HFF-Myc (cell line): Measurements from ENCODE around the gene XPR1.

ENCODE experiments used
- DNase-seq: peaks from one replicate; pipeline ENCODE4 v3.0.0-alpha.2; 2011; ENCODE audit warnings: low read depth; ENCODE audit errors: extremely low read depth
- H3K4me3 ChIP-seq: replicated peaks from 2 replicates; pipeline ENCODE4 v1.5.1; 2011; ENCODE audit warnings: low read depth, mild to moderate bottlenecking, control low read depth, low read length
- CTCF ChIP-seq: IDR thresholded peaks from 2 replicates; pipeline ENCODE4 v1.5.1; 2012; ENCODE audit warnings: mild to moderate bottlenecking, low read depth, low read length, control low read depth; ENCODE audit errors: missing control alignments

Gene XPR1

GRCh38 chr1:180939073-180939710, 307.4 kb downstream of the XPR1 start:
- DNase-seq, result no peak
- no peak overlapping the region for H3K4me3 ChIP-seq
- no peak for TF ChIP-seq CTCF

DNA sequence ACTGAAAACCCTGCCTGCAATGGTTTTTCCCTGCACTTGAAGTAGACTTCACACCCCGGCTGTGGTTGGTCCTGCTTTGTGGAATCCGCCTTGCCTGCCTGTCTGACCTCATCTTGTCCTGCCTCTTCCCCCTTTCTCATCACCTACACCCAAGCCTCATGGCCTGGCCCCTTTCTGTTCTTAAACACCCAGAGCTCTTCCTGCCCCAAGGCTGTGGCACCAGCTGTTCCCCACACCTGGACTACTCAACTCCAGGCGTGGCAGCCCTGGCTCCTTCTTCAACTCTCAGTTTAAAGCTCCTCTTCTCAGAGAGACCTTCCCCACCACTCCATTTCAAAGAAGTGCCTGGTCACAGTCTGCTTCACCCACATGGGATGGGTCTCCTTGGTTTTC, 307.9 kb downstream of the XPR1 start:
- DNase-seq, result no peak
- no peak overlapping the region for H3K4me3 ChIP-seq
- no peak for TF ChIP-seq CTCF
